Spleen (tissue), 7 donors: ENCODE measurements around the gene NSUN3.

Source experiments
- CTCF ChIP-seq, 11 experiments: fragments of 200-600 bp in 7 of 11; fragments of 450-650 bp in 4 of 11; sonication (generic) in 4 of 11; IDR thresholded peaks in 8 of 11; conservative IDR thresholded peaks in 3 of 11; 1 replicate in 7 of 11; 2 replicates in 4 of 11; pipeline versions ENCODE4 v1.4.0 to v1.8.0; 2016 to 2021; ENCODE audit warnings: antibody characterized with exemption in 11 of 11, inconsistent platforms in 4 of 11, mild to moderate bottlenecking in 1 of 11
- POLR2A ChIP-seq, 3 donors: fragments of 450-650 bp; IDR thresholded peaks; one replicate each; pipeline ENCODE4 v1.5.1; 2017; ENCODE audit warnings: antibody characterized with exemption in 3 of 3, mild to moderate bottlenecking in 1 of 3
- POLR2AphosphoS5 ChIP-seq, 3 donors: sonication (generic); formaldehyde crosslinking; IDR thresholded peaks; one replicate each; pipeline ENCODE4 v1.5.1; 2017; ENCODE audit warnings: antibody characterized with exemption in 3 of 3
- donor health status: DM: no; HTN: no; CAD: no; lungs with moderate emphysema.
- donor health status: DM: no; HTN: no; CAD: no.
- donor health status: DM: no; HTN: no; CAD: no.

DNA sequence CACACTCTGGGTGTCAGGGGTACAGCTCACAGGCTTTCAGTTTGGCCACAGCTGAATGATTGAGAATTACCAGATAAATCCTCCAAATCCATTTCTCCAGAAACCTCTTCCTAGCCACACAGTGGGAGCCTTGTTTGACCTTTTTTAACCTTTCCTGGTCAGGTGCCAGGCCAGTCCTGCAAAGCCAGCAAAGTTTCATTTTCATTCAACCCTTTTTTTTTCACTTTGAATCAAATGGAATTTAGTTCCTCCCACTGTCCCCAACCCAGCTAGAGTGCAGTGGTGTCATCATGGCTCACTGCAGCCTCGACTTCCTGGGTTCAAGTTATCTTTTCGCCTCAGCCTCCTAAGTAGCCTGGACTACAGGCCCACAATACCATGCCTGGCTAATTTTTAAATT lies 67.8 kb downstream of the NSUN3 start:
- TF ChIP-seq POLR2A (IDR thresholded peaks at IDR 0.05), result no peak
- no peak for TF ChIP-seq CTCF (IDR thresholded peaks at IDR 0.05 in 8 of 11, conservative IDR thresholded peaks at IDR 0.05 in 3 of 11)
- no peak for TF ChIP-seq POLR2AphosphoS5 (IDR thresholded peaks at IDR 0.05)
